Fibroblast of lung (primary cell): ENCODE measurements around the gene ATXN1. TPM values are rescaled to one million over a fixed set of nuclear protein-coding genes. Genes with fewer than 3 reads are reported as not detected.

Experiments used
- DNase-seq, 2 donors: peaks; one replicate each; pipeline versions ENCODE4 v3.0.0 to v3.0.0-alpha.2; 2010; ENCODE audit warnings: low read depth in 2 of 2
- H2AFZ ChIP-seq: 2 replicates; pipeline ENCODE4 v1.5.1; 2012; ENCODE audit warnings: low read length, control low read depth, inconsistent platforms
- H3K27ac ChIP-seq: 2 replicates; pipeline ENCODE4 v1.5.1; 2011; ENCODE audit warnings: low read length, control low read depth; ENCODE audit not compliant: insufficient read depth
- H3K27me3 ChIP-seq: 2 replicates; pipeline ENCODE4 v1.5.1; 2011; ENCODE audit warnings: mild to moderate bottlenecking, low read length; ENCODE audit not compliant: control insufficient read depth, insufficient read depth
- H3K36me3 ChIP-seq: 2 replicates; pipeline ENCODE4 v1.5.1; 2011; ENCODE audit warnings: low read length; ENCODE audit not compliant: control insufficient read depth, insufficient read depth
- H3K4me1 ChIP-seq: 2 replicates; pipeline ENCODE4 v1.5.1; 2011; ENCODE audit warnings: low read length; ENCODE audit not compliant: control insufficient read depth, insufficient read depth; ENCODE audit errors: extremely low read depth
- H3K4me2 ChIP-seq: 2 replicates; pipeline ENCODE4 v1.5.1; 2011; ENCODE audit warnings: low read length, control low read depth; ENCODE audit not compliant: insufficient read depth; ENCODE audit errors: extremely low read depth
- H3K4me3 ChIP-seq, 4 experiments: fragments of 200-600 bp in 1 of 4; sonication (generic) in 1 of 4; replicated peaks in 1 of 4; 2 replicates each; pipeline ENCODE4 v1.5.1; 2011 to 2016; ENCODE audit warnings: low read length in 4 of 4, low read depth in 3 of 4, mild to moderate bottlenecking in 3 of 4, control low read depth in 2 of 4, inconsistent platforms in 1 of 4, mixed read lengths in 1 of 4; ENCODE audit not compliant: insufficient read depth in 1 of 4; ENCODE audit errors: control extremely low read depth in 1 of 4
- H3K79me2 ChIP-seq: 2 replicates; pipeline ENCODE4 v1.5.1; 2012; ENCODE audit warnings: mild to moderate bottlenecking, low read length, inconsistent platforms; ENCODE audit not compliant: control insufficient read depth, insufficient read depth
- H3K9ac ChIP-seq: 2 replicates; pipeline ENCODE4 v1.5.1; 2011; ENCODE audit warnings: mild to moderate bottlenecking, low read length, control low read depth; ENCODE audit not compliant: insufficient read depth
- H3K9me3 ChIP-seq: 2 replicates; pipeline ENCODE4 v1.5.1; 2012; ENCODE audit warnings: low read depth, low read length; ENCODE audit not compliant: control insufficient read depth, insufficient read depth
- H4K20me1 ChIP-seq: 2 replicates; pipeline ENCODE4 v1.5.1; 2011; ENCODE audit warnings: low read length; ENCODE audit not compliant: control insufficient read depth, insufficient read depth; ENCODE audit errors: extremely low read depth
- EZH2 ChIP-seq: IDR thresholded peaks from 2 replicates; pipeline ENCODE4 v1.5.1; 2012; ENCODE audit warnings: low read length, control low read depth, mild to moderate bottlenecking; ENCODE audit errors: missing control alignments
- polyA plus RNA-seq, 2 donors: library from polyadenylated mRNA; depleted of rRNA in 1 of 2; stranded (reverse) in 1 of 2; unstranded in 1 of 2; fragments of >200 nt; gene quantifications; 2 replicates each; pipeline ENCODE4 v1.2.1, GENCODE V29; 2011 to 2012; ENCODE audit warnings: missing spikeins in 1 of 2
- total RNA-seq: library from RNA; depleted of rRNA; stranded (reverse); fragments of >200 nt; gene quantifications from 2 replicates; pipeline ENCODE4 v1.2.1, GENCODE V29; 2014
- TF ChIP-seq, protein P1 (sequence below), 2 donors: IDR thresholded peaks in 1 of 2; conservative IDR thresholded peaks in 1 of 2; 1 replicate in 1 of 2; 2 replicates in 1 of 2; pipeline ENCODE4 v1.5.1; 2011 to 2012; ENCODE audit warnings: low read length in 2 of 2, control low read depth in 1 of 2, inconsistent platforms in 1 of 2, low read depth in 1 of 2, mild to moderate bottlenecking in 1 of 2

The ATXN1 gene
- total and polyA plus RNA-seq, 2 donors (not counting 1 experiment from before 2014, with no cell fraction given): 15.8 to 40.5 TPM

DNA sequence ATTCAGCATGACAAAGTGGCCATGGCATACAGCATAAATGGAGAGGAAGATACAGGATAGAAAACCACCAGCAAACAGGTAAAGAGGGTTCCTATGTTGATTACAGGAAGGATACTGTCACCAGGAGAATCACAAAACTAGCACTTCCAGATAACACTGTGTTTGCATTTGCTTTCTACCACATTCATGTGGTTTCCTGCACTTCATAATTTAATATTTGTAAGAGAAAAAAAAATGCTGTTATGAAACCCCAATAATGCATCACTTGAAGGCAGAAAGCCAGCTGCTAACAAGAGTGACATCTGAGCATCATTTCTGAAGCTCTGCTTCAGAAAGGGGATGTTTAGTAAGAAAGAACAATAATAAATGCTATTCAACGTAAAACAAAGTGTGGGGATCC, 106.6 kb downstream of the ATXN1 start:
- Histone ChIP-seq H3K36me3 (peaks cover 2% of the 10 kb centered on the region), H3K27ac (no peak overlapping the region), H3K79me2 (no peaks in the 10 kb centered on the region), H3K9ac (no peak overlapping the region), H3K27me3 (no peaks in the 10 kb centered on the region), H2AFZ (no peak overlapping the region), H3K4me3 (no peak overlapping the region), H4K20me1 (no peaks in the 10 kb centered on the region), H3K9me3 (no peaks in the 10 kb centered on the region), H3K4me2 (no peak overlapping the region), H3K4me1 (no peaks in the 10 kb centered on the region)
- TF ChIP-seq, protein P1, sequence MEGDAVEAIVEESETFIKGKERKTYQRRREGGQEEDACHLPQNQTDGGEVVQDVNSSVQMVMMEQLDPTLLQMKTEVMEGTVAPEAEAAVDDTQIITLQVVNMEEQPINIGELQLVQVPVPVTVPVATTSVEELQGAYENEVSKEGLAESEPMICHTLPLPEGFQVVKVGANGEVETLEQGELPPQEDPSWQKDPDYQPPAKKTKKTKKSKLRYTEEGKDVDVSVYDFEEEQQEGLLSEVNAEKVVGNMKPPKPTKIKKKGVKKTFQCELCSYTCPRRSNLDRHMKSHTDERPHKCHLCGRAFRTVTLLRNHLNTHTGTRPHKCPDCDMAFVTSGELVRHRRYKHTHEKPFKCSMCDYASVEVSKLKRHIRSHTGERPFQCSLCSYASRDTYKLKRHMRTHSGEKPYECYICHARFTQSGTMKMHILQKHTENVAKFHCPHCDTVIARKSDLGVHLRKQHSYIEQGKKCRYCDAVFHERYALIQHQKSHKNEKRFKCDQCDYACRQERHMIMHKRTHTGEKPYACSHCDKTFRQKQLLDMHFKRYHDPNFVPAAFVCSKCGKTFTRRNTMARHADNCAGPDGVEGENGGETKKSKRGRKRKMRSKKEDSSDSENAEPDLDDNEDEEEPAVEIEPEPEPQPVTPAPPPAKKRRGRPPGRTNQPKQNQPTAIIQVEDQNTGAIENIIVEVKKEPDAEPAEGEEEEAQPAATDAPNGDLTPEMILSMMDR (conservative IDR thresholded peaks at IDR 0.05 in 1 of 2, IDR thresholded peaks at IDR 0.05 in 1 of 2; ENCODE audit: low read depth in 1 of 2, low read length in 2 of 2): no peak
- no peak for TF ChIP-seq EZH2
- DNase-seq: no peak

DNA sequence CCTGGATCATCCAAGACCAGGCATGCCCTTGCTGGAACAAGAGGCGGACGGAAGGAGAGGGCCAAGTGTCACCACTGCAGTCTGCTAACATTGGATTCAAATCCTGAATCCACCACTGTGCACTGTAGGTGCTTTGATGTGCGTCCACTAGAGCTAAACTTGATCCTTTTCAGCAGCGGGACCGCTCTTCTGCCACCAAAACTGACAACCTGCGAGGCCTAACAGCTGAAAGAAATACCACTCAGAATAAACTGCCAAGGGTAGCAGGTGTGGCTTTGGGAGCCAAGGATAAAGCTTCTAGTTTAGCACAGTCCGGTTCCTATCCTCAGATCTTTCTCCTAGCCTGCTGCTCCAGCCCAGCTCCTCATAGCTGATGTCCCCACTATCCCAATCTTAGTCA, 108.0 kb downstream of the ATXN1 start:
- Histone ChIP-seq H3K79me2 (no peaks in the 10 kb centered on the region), H3K27me3 (no peaks in the 10 kb centered on the region), H4K20me1 (no peaks in the 10 kb centered on the region), H3K9me3 (no peaks in the 10 kb centered on the region), H3K27ac (no peak overlapping the region), H3K4me1 (no peaks in the 10 kb centered on the region), H3K4me3 (no peak overlapping the region), H3K9ac (no peak overlapping the region), H3K36me3 (peaks cover 2% of the 10 kb centered on the region), H3K4me2 (no peak overlapping the region), H2AFZ (no peak overlapping the region)
- DNase-seq: no peak
- TF ChIP-seq EZH2: no peak
- TF ChIP-seq, protein P1 (conservative IDR thresholded peaks at IDR 0.05 in 1 of 2, IDR thresholded peaks at IDR 0.05 in 1 of 2; ENCODE audit: low read depth in 1 of 2, low read length in 2 of 2): no peak

DNA sequence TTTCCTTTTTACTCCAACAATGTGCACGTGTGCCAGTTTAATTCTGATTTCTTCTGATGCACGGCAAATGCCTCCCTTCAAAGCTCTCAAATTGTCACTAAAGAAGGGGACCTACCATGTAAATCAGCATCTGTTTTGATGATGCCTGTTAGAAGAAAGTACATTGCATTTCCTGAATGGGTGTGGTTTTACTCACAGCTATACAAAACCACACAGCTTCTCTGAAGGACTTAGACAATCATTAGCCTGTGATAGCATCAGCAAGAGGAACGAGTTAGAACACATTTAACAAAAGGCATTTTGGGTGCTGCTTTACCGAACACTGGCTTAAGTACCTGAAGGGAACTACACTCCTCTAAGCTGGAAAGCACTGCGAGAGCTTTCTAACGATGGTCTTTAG, 109.4 kb downstream of the ATXN1 start:
- no peak overlapping the region for H2AFZ ChIP-seq
- no peaks in the 10 kb centered on the region for H3K79me2 ChIP-seq
- no peaks in the 10 kb centered on the region for H3K9me3 ChIP-seq
- no peaks in the 10 kb centered on the region for H3K4me1 ChIP-seq
- H4K20me1 ChIP-seq: no peaks in the 10 kb centered on the region
- no peak overlapping the region for H3K9ac ChIP-seq
- H3K36me3 ChIP-seq: peaks cover 2% of the 10 kb centered on the region
- H3K4me3 ChIP-seq: no peak overlapping the region
- no peaks in the 10 kb centered on the region for H3K27me3 ChIP-seq
- no peak overlapping the region for H3K4me2 ChIP-seq
- no peak overlapping the region for H3K27ac ChIP-seq
- no peak for DNase-seq
- no peak for TF ChIP-seq EZH2
